Brain microvascular endothelial cell (primary cell): ENCODE results near the gene GNPTAB.

Source experiments
- DNase-seq: peaks from one replicate; pipeline ENCODE4 v3.0.0-alpha.2; 2020
- H3K27ac ChIP-seq: fragments of 250-450 bp; sonication (Bioruptor Pico); 2 replicates; pipeline ENCODE4 v1.5.1; 2020; ENCODE audit warnings: mild to moderate bottlenecking, moderate library complexity
- H3K27me3 ChIP-seq: fragments of 250-450 bp; sonication (Bioruptor Pico); replicated peaks from 2 replicates; pipeline ENCODE4 v1.5.1; 2020; ENCODE audit warnings: mild to moderate bottlenecking
- H3K36me3 ChIP-seq: fragments of 250-450 bp; sonication (Bioruptor Pico); replicated peaks from 2 replicates; pipeline ENCODE4 v1.5.1; 2020; ENCODE audit warnings: mild to moderate bottlenecking
- H3K4me3 ChIP-seq: 2 replicates; pipeline ENCODE4 v1.5.1; 2011; ENCODE audit warnings: low read depth, mild to moderate bottlenecking, control low read depth, low read length, moderate library complexity
- in situ Hi-C: cut with HindIII; loops from 2 replicates; pipeline ENCODE4 v1.10.0; 2017; ENCODE audit warnings: low sequenced_read_pairs, low pct_ligation_motif_present
- TF ChIP-seq, protein P1 (sequence below): IDR thresholded peaks from 2 replicates; pipeline ENCODE4 v1.5.1; 2011; ENCODE audit warnings: low read depth, mild to moderate bottlenecking, moderate library complexity, low read length, control low read depth, inconsistent platforms; ENCODE audit errors: missing control alignments

GNPTAB gene

GRCh38 chr12:101769865-101770264 is 60.9 kb downstream of the GNPTAB start:
- in situ Hi-C loops = no loop called here
- H3K4me3 ChIP-seq = no peak overlapping the region
- no peak overlapping the region for H3K27ac ChIP-seq
- no peak for DNase-seq
- peaks cover 11% of the 10 kb centered on the region for H3K36me3 ChIP-seq
- TF ChIP-seq, protein P1, sequence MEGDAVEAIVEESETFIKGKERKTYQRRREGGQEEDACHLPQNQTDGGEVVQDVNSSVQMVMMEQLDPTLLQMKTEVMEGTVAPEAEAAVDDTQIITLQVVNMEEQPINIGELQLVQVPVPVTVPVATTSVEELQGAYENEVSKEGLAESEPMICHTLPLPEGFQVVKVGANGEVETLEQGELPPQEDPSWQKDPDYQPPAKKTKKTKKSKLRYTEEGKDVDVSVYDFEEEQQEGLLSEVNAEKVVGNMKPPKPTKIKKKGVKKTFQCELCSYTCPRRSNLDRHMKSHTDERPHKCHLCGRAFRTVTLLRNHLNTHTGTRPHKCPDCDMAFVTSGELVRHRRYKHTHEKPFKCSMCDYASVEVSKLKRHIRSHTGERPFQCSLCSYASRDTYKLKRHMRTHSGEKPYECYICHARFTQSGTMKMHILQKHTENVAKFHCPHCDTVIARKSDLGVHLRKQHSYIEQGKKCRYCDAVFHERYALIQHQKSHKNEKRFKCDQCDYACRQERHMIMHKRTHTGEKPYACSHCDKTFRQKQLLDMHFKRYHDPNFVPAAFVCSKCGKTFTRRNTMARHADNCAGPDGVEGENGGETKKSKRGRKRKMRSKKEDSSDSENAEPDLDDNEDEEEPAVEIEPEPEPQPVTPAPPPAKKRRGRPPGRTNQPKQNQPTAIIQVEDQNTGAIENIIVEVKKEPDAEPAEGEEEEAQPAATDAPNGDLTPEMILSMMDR = no peak
- no peaks in the 10 kb centered on the region for H3K27me3 ChIP-seq

DNA sequence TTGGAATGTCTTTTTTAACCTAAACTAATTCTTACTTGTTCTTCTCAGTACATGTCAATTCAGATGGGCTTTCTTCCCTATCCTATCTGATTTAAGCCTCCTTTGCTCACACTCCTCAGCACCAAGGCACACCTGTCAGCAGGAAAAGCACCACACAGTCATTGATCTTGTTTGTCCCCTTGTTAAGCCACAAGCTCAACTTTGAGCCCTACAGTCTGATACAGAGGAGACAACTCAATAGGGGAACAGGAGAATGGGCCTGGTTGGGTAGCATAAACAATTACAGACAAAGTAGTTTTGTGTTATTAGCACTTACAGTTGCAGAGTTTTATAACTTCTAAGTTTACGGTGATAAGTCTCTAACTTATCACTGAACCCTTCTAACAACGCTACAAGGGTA is 62.0 kb downstream of the GNPTAB start:
- H3K27ac ChIP-seq = no peak overlapping the region
- H3K4me3 ChIP-seq = no peak overlapping the region
- no peaks in the 10 kb centered on the region for H3K27me3 ChIP-seq
- DNase-seq = no peak
- TF ChIP-seq, protein P1 = no peak
- peaks cover 11% of the 10 kb centered on the region for H3K36me3 ChIP-seq
- in situ Hi-C loops = no loop called here

- TF ChIP-seq, protein P1 = no peak
- in situ Hi-C loops = no loop called here
These were observed 63.2 kb downstream of the GNPTAB start for GRCh38 chr12:101767537-101767936.

DNA sequence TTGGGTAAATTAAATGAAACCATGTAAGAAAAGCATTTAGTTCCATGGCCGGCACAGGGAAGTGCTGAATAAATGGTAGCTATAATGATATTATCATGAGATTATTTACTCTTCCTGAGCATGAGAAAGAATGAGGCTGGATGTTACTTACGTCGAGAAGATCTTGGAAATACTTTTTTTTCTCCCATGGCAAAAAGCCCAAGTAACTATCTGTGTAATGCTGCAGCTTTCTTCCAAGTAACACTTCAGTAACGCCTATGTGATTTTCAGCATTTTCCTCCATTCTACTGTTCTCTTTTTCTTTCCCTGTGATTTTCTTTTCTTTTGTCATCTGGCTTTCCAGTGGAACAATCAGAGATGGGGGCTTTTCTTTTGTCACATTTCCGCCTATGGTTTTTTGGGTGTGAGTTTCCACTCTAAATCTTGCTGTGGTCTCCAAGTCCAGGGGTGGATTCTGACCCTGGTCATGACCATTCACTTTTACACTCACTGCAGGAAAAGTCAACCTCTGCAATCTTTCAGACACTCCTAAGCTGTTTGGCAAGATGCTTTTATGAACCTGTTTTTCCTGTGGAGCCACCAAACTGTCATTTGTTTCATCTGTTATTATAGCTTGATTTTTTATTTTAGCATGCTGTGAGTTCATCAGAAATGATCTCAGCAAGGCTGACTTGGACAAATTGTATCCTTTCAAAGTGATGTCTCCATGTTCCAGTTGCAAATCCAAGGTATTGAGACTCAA is 66.5 kb downstream of the GNPTAB start:
- H3K4me3 ChIP-seq = no peak overlapping the region
- in situ Hi-C loops = no loop called here
- no peaks in the 10 kb centered on the region for H3K27me3 ChIP-seq
- DNase-seq = no peak
- H3K27ac ChIP-seq = no peak overlapping the region
- TF ChIP-seq, protein P1 = no peak
- peaks cover 6% of the 10 kb centered on the region for H3K36me3 ChIP-seq

More at GRCh38 chr12:101767537-101767936, 63.2 kb downstream of the GNPTAB start:
- Histone ChIP-seq H3K27ac (no peak overlapping the region), H3K36me3 (peaks cover 11% of the 10 kb centered on the region), H3K4me3 (no peak overlapping the region), H3K27me3 (no peaks in the 10 kb centered on the region)
- no peak for DNase-seq

DNA sequence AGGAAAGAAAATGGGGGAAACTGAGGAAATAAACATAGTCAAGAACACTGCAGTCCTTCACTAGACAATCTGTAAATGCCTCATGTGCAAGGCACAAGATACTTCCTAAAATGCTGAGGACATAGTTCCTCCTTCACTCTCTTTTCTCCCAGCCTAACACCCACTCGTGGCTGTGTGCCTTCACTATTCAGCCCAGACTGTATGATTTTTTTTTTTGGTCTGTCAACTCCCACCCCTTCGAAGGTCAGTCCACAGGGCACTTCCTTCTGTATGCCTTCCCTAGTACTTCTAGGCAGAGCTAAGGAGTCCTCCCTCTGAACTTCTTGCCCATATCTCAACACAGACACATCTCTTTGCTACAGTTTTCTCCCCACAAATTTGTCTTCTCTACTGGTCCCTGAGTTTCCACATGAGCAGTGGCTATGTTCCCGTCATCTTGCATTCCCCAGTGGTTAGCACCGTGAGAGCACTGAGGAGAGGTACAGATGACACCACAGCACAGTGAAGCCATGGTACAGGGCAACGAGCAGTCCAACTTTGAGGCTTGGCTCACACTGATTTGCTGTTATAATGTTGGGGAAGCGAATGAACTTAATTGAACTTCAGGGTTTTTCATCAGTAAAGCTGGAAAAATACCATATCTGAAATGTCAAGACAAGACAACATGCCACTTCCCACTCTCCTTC is 67.4 kb downstream of the GNPTAB start:
- peaks cover 8% of the 10 kb centered on the region for H3K36me3 ChIP-seq
- TF ChIP-seq, protein P1 = no peak
- in situ Hi-C loops = no loop called here
- no peak overlapping the region for H3K4me3 ChIP-seq
- no peaks in the 10 kb centered on the region for H3K27me3 ChIP-seq
- H3K27ac ChIP-seq = no peak overlapping the region
- no peak for DNase-seq
